Neural crest cell (in vitro differentiated cells): ENCODE results near the gene SLC44A5. TPM values are rescaled to one million over a fixed set of nuclear protein-coding genes. Genes with fewer than 3 reads are reported as not detected.
"Not testable (repeated sequence)": the region's sequence is repeated elsewhere in the genome, so short reads cannot be mapped to it uniquely, and the experiment has no call there.

Experiments used
- DNase-seq: peaks from one replicate; pipeline ENCODE4 v3.0.0; 2021; ENCODE audit warnings: low read depth, mixed read lengths, low spot score
- H3K27ac Mint-ChIP-seq: one replicate; pipeline ENCODE4 v1.8.0; 2021; ENCODE audit warnings: mild to moderate bottlenecking, mixed read lengths; ENCODE audit not compliant: unreplicated experiment
- H3K27me3 Mint-ChIP-seq: 2 replicates; pipeline ENCODE4 v1.8.0; 2021; ENCODE audit warnings: low read depth, mild to moderate bottlenecking, mixed read lengths
- H3K36me3 Mint-ChIP-seq: 2 replicates; pipeline ENCODE4 v1.8.0; 2021; ENCODE audit warnings: low read depth, mild to moderate bottlenecking, mixed read lengths
- H3K4me1 Mint-ChIP-seq: 2 replicates; pipeline ENCODE4 v1.8.0; 2021; ENCODE audit warnings: mixed read lengths
- H3K4me3 Mint-ChIP-seq: one replicate; pipeline ENCODE4 v1.8.0; 2021; ENCODE audit warnings: mild to moderate bottlenecking, mixed read lengths
- H3K9me3 Mint-ChIP-seq: 2 replicates; pipeline ENCODE4 v1.8.0; 2021; ENCODE audit warnings: mixed read lengths
- CTCF ChIP-seq: fragments of 200-600 bp; sonication (generic); conservative IDR thresholded peaks from 2 replicates; pipeline ENCODE4 v1.5.0; 2021; ENCODE audit warnings: antibody characterized with exemption, mild to moderate bottlenecking
- total RNA-seq: library from RNA; stranded (reverse); gene quantifications from 2 replicates; pipeline ENCODE4 v1.2.1, GENCODE V29; 2021

Gene SLC44A5
- total RNA-seq, 1 donor from 2014 or later, result 9.7 TPM

GRCh38 chr1:75257424-75257823 lies 353.5 kb downstream of the SLC44A5 start:
- no peak for DNase-seq
- H3K27me3 Mint-ChIP-seq, result no peaks in the 10 kb centered on the region
- no peak for TF ChIP-seq CTCF
- H3K4me3 Mint-ChIP-seq, result no peak overlapping the region
- no peaks in the 10 kb centered on the region for H3K9me3 Mint-ChIP-seq
- peaks cover 7% of the 10 kb centered on the region for H3K36me3 Mint-ChIP-seq
- H3K27ac Mint-ChIP-seq, result no peak overlapping the region
- no peaks in the 10 kb centered on the region for H3K4me1 Mint-ChIP-seq

- not testable (repeated sequence) for H3K4me1 Mint-ChIP-seq, H3K9me3 Mint-ChIP-seq, H3K27me3 Mint-ChIP-seq, DNase-seq, H3K4me3 Mint-ChIP-seq, H3K36me3 Mint-ChIP-seq, H3K27ac Mint-ChIP-seq
These were observed 360.8 kb downstream of the SLC44A5 start for GRCh38 chr1:75250114-75250513.

- Mint-ChIP-seq H3K9me3 (no peaks in the 10 kb centered on the region), H3K27ac (no peak overlapping the region), H3K4me3 (no peak overlapping the region), H3K27me3 (no peaks in the 10 kb centered on the region), H3K4me1 (peaks cover 3% of the 10 kb centered on the region), H3K36me3 (peaks cover 2% of the 10 kb centered on the region)
- DNase-seq, result no peak
- TF ChIP-seq CTCF, result no peak
These were observed 365.7 kb downstream of the SLC44A5 start for GRCh38 chr1:75245239-75245638.

- Mint-ChIP-seq H3K27ac (no peak overlapping the region), H3K4me3 (no peak overlapping the region), H3K9me3 (no peaks in the 10 kb centered on the region), H3K4me1 (peaks cover 3% of the 10 kb centered on the region), H3K36me3 (no peaks in the 10 kb centered on the region), H3K27me3 (no peaks in the 10 kb centered on the region)
- TF ChIP-seq CTCF, result no peak
- DNase-seq, result no peak
These were observed 367.8 kb downstream of the SLC44A5 start for GRCh38 chr1:75243124-75243523.

GRCh38 chr1:75237316-75237715 lies 373.6 kb downstream of the SLC44A5 start:
- DNase-seq, result no peak
- no peak overlapping the region for H3K4me3 Mint-ChIP-seq
- no peak overlapping the region for H3K27ac Mint-ChIP-seq
- H3K27me3 Mint-ChIP-seq, result no peaks in the 10 kb centered on the region
- H3K9me3 Mint-ChIP-seq, result no peaks in the 10 kb centered on the region
- no peaks in the 10 kb centered on the region for H3K4me1 Mint-ChIP-seq
- TF ChIP-seq CTCF, result no peak
- H3K36me3 Mint-ChIP-seq, result no peaks in the 10 kb centered on the region

- no peaks in the 10 kb centered on the region for H3K27me3 Mint-ChIP-seq
These were observed 376.4 kb downstream of the SLC44A5 start for GRCh38 chr1:75234562-75234961.

More at GRCh38 chr1:75234562-75234961, 376.4 kb downstream of the SLC44A5 start:
- DNase-seq, result no peak
- Mint-ChIP-seq H3K9me3 (no peaks in the 10 kb centered on the region), H3K4me3 (no peak overlapping the region), H3K4me1 (no peaks in the 10 kb centered on the region), H3K27ac (no peak overlapping the region), H3K36me3 (no peaks in the 10 kb centered on the region)
- TF ChIP-seq CTCF, result no peak
